ENCODE data around the gene ATP1A4. TPM values are rescaled to one million over a fixed set of nuclear protein-coding genes. Genes with fewer than 3 reads are reported as not detected.

ATP1A4 gene
- total RNA-seq, 1 experiment from 2014 or later: not detected

DNA sequence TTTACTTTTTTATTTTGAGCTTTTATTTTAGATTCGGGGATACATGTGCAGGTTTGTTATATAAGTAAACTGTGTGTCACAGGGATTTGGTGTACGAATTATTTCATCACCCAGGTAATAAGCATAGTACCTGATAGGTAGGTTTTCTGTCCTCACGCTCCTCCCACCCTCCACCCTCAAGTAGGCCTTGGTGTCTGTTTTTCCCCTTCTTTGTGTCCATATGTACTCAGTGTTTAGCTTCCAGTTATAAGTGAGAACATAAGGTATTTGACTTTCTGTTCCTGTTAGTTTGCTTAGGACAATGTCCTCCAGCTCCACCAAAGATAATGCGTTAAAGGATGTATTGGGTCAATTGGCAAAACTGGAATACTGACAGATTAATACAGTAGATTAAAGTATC is 5.8 kb downstream of the ATP1A4 start:
- intact Hi-C loops (cut with micrococcal nuclease): no loop called here
- H3K4me1 Mint-ChIP-seq (ENCODE audit: insufficient read depth, unreplicated experiment): no peaks in the 10 kb centered on the region
- POLR2A ChIA-PET: interaction anchor here (2.2 kb wide), 1 partner anchor 12 kb away, joined by 6 read pairs; no protein-coding TSS in a partner anchor
- TF ChIP-seq, protein P1, sequence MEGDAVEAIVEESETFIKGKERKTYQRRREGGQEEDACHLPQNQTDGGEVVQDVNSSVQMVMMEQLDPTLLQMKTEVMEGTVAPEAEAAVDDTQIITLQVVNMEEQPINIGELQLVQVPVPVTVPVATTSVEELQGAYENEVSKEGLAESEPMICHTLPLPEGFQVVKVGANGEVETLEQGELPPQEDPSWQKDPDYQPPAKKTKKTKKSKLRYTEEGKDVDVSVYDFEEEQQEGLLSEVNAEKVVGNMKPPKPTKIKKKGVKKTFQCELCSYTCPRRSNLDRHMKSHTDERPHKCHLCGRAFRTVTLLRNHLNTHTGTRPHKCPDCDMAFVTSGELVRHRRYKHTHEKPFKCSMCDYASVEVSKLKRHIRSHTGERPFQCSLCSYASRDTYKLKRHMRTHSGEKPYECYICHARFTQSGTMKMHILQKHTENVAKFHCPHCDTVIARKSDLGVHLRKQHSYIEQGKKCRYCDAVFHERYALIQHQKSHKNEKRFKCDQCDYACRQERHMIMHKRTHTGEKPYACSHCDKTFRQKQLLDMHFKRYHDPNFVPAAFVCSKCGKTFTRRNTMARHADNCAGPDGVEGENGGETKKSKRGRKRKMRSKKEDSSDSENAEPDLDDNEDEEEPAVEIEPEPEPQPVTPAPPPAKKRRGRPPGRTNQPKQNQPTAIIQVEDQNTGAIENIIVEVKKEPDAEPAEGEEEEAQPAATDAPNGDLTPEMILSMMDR (IDR thresholded peaks at IDR 0.05; ENCODE audit: unreplicated experiment): no peak
- H3K27me3 Mint-ChIP-seq (ENCODE audit: insufficient read depth, unreplicated experiment): no peaks in the 10 kb centered on the region
- no peak overlapping the region for H3K4me3 Mint-ChIP-seq (ENCODE audit: unreplicated experiment)
- BruUV-seq (replicated peaks): no TSS peak
- no peaks in the 10 kb centered on the region for H3K36me3 Mint-ChIP-seq (ENCODE audit: insufficient read depth, unreplicated experiment)
- H3K27ac Mint-ChIP-seq (ENCODE audit: low read depth, unreplicated experiment): no peak overlapping the region
- CTCF ChIA-PET: interaction anchor here (0.9 to 2.2 kb wide), 4 partner anchors 36 to 111 kb away, joined by 3 to 6 read pairs (median 3); no protein-coding TSS in a partner anchor
- H3K9me3 Mint-ChIP-seq (ENCODE audit: unreplicated experiment): no peaks in the 10 kb centered on the region
- no peak for DNase-seq (ENCODE audit: unreplicated experiment)

DNA sequence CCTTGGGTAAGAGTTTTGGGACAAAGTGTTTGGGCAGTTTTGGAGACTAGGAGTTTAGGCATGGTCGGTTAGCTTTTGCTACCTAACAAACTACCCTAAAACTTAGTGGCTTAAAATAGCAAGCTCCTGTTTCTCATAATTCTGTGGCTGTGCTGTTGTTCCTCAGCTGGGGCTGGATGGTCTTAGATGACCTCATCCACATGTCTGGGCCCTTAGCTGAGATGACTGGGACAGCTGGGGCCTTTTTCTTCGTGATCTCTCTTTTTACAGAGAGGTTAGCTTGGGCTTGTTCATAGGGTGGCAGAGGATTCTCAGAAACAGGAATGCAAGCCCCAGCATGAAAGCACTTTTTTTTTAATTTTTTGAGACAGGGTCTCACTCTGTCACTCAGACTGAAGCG is 6.6 kb downstream of the ATP1A4 start:
- H3K27me3 Mint-ChIP-seq (ENCODE audit: insufficient read depth, unreplicated experiment): no peaks in the 10 kb centered on the region
- POLR2A ChIA-PET: interaction anchor here (0.7 to 2.2 kb wide), 2 partner anchors 11 to 48 kb away, joined by 3 to 6 read pairs; no protein-coding TSS in a partner anchor
- CTCF ChIA-PET: interaction anchor here (0.7 to 1.0 kb wide), 2 partner anchors 29 to 35 kb away, joined by 3 read pairs; no protein-coding TSS in a partner anchor
- H3K4me3 Mint-ChIP-seq (ENCODE audit: unreplicated experiment): no peak overlapping the region
- H3K4me1 Mint-ChIP-seq (ENCODE audit: insufficient read depth, unreplicated experiment): no peaks in the 10 kb centered on the region
- H3K36me3 Mint-ChIP-seq (ENCODE audit: insufficient read depth, unreplicated experiment): no peaks in the 10 kb centered on the region
- intact Hi-C loops (cut with micrococcal nuclease): no loop called here
- TF ChIP-seq, protein P1 (IDR thresholded peaks at IDR 0.05; ENCODE audit: unreplicated experiment): no peak
- no TSS peak for BruUV-seq (replicated peaks)
- H3K9me3 Mint-ChIP-seq (ENCODE audit: unreplicated experiment): no peaks in the 10 kb centered on the region
- DNase-seq (ENCODE audit: unreplicated experiment): no peak
- H3K27ac Mint-ChIP-seq (ENCODE audit: low read depth, unreplicated experiment): no peak overlapping the region

DNA sequence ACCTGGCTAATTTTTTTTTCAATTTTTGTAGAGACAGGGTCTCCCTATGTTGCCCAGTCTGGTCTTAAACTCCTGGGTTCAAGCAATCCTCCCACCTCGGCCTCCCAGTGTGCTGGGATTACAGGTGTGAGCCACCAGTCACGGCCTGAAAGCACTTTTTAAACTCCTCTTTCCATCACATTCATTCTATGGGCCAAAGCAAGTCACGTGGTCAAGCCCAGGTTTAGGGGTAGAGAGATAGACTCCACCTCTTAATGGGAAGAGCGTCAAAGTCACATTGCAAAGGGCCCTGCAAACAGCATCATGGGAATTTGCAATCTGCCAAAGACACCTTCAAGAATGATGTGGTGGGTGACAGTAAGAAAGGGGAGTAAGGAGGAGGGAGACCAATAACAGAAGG is 7.1 kb downstream of the ATP1A4 start:
- Mint-ChIP-seq H3K36me3 (ENCODE audit: insufficient read depth, unreplicated experiment) (no peaks in the 10 kb centered on the region), H3K27me3 (ENCODE audit: insufficient read depth, unreplicated experiment) (no peaks in the 10 kb centered on the region), H3K4me3 (ENCODE audit: unreplicated experiment) (no peak overlapping the region), H3K4me1 (ENCODE audit: insufficient read depth, unreplicated experiment) (no peaks in the 10 kb centered on the region), H3K9me3 (ENCODE audit: unreplicated experiment) (no peaks in the 10 kb centered on the region), H3K27ac (ENCODE audit: low read depth, unreplicated experiment) (no peak overlapping the region)
- TF ChIP-seq, protein P1 (IDR thresholded peaks at IDR 0.05; ENCODE audit: unreplicated experiment): no peak
- ChIA-PET CTCF (interaction anchor here (0.7 to 1.0 kb wide), 4 partner anchors 29 to 132 kb away, joined by 3 read pairs; no protein-coding TSS in a partner anchor), POLR2A (interaction anchor here (0.6 to 2.2 kb wide), 3 partner anchors 11 to 47 kb away, joined by 3 to 6 read pairs (median 3); no protein-coding TSS in a partner anchor)
- no TSS peak for BruUV-seq (replicated peaks)
- DNase-seq (ENCODE audit: unreplicated experiment): no peak
- intact Hi-C loops (cut with micrococcal nuclease): no loop called here

DNA sequence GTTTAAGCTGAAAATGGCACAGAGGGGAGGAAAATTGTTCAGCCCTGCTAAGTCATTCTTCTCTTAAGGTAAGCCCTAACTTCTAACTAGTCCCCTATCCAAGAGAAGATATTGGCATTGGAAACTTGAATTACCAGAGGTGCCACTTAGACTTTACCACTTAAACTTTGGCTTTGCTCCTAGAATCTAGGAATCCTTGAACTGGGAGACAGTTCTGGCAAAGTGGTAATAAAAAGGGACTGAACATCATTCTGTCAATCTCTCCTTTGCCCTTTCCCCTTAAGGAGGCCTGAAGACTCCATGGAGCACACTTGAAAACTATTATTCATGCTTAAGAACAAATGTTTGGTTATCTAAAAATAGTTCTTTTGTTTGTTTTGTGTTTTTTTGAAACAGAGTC is 8.4 kb downstream of the ATP1A4 start:
- ChIA-PET POLR2A (interaction anchor here (0.9 kb wide), 1 partner anchor 9 kb away, joined by 3 read pairs; no protein-coding TSS in a partner anchor), CTCF (interaction anchor here (0.6 to 1.1 kb wide), 5 partner anchors 12 to 184 kb away, joined by 3 to 4 read pairs (median 3); no protein-coding TSS in a partner anchor)
- H3K36me3 Mint-ChIP-seq (ENCODE audit: insufficient read depth, unreplicated experiment): no peaks in the 10 kb centered on the region
- H3K27ac Mint-ChIP-seq (ENCODE audit: low read depth, unreplicated experiment): no peak overlapping the region
- H3K4me3 Mint-ChIP-seq (ENCODE audit: unreplicated experiment): no peak overlapping the region
- peaks cover 9% of the 10 kb centered on the region for H3K27me3 Mint-ChIP-seq (ENCODE audit: insufficient read depth, unreplicated experiment)
- no peak for DNase-seq (ENCODE audit: unreplicated experiment)
- H3K4me1 Mint-ChIP-seq (ENCODE audit: insufficient read depth, unreplicated experiment): no peaks in the 10 kb centered on the region
- TF ChIP-seq, protein P1 (IDR thresholded peaks at IDR 0.05; ENCODE audit: unreplicated experiment): no peak
- intact Hi-C loops (cut with micrococcal nuclease): no loop called here
- H3K9me3 Mint-ChIP-seq (ENCODE audit: unreplicated experiment): no peaks in the 10 kb centered on the region
- BruUV-seq (replicated peaks): no TSS peak
